Astrocyte (in vitro differentiated cells and primary cell): Measurements from ENCODE around the gene FLT3. TPM values are rescaled to one million over a fixed set of nuclear protein-coding genes. Genes with fewer than 3 reads are reported as not detected.

Source experiments
- DNase-seq: peaks from one replicate; pipeline ENCODE4 v3.0.0-alpha.2; 2010; ENCODE audit warnings: low read depth
- FAIRE-seq: peaks from 2 replicates; lab custom pipeline; 2011; peaks lifted over from hg19 to GRCh38; lab: Jason Lieb, UNC
- H2AFZ ChIP-seq: 2 replicates; pipeline ENCODE4 v1.6.0; 2012; ENCODE audit warnings: low read depth, low read length, inconsistent platforms
- H3K27ac ChIP-seq: 2 replicates; pipeline ENCODE4 v1.5.1; 2011; ENCODE audit warnings: low read depth, low read length, inconsistent platforms
- H3K27me3 ChIP-seq: 2 replicates; pipeline ENCODE4 v1.6.0; 2011; ENCODE audit warnings: low read length, inconsistent platforms; ENCODE audit not compliant: insufficient read depth
- H3K36me3 ChIP-seq: 2 replicates; pipeline ENCODE4 v1.5.1; 2011; ENCODE audit warnings: low read length, inconsistent platforms; ENCODE audit not compliant: insufficient read depth
- H3K4me1 ChIP-seq: 2 replicates; pipeline ENCODE4 v1.5.1; 2011; ENCODE audit warnings: low read length, inconsistent platforms; ENCODE audit not compliant: insufficient read depth
- H3K4me2 ChIP-seq: 2 replicates; pipeline ENCODE4 v1.6.0; 2012; ENCODE audit warnings: low read length, inconsistent platforms
- H3K4me3 ChIP-seq: 2 replicates; pipeline ENCODE4 v1.5.1; 2011; ENCODE audit warnings: low read depth, mild to moderate bottlenecking, low read length, inconsistent platforms; ENCODE audit not compliant: insufficient read depth
- H3K79me2 ChIP-seq: 2 replicates; pipeline ENCODE4 v1.6.0; 2012; ENCODE audit warnings: mild to moderate bottlenecking, low read length, inconsistent platforms; ENCODE audit not compliant: insufficient read depth
- H3K9ac ChIP-seq: 2 replicates; pipeline ENCODE4 v1.6.0; 2012; ENCODE audit warnings: mild to moderate bottlenecking, low read length, inconsistent platforms
- H3K9me3 ChIP-seq: 2 replicates; pipeline ENCODE4 v1.5.1; 2012; ENCODE audit warnings: low read depth, mild to moderate bottlenecking, low read length, inconsistent platforms; ENCODE audit not compliant: insufficient read depth
- H4K20me1 ChIP-seq: 2 replicates; pipeline ENCODE4 v1.6.0; 2012; ENCODE audit warnings: low read length, inconsistent platforms; ENCODE audit not compliant: insufficient read depth
- H3K27ac Mint-ChIP-seq: one replicate; pipeline ENCODE4 v1.8.0; 2021; ENCODE audit warnings: mild to moderate bottlenecking, mixed read lengths; ENCODE audit not compliant: unreplicated experiment
- H3K27me3 Mint-ChIP-seq: one replicate; pipeline ENCODE4 v1.8.0; 2021; ENCODE audit warnings: low read depth, mixed read lengths; ENCODE audit not compliant: unreplicated experiment
- H3K36me3 Mint-ChIP-seq: one replicate; pipeline ENCODE4 v1.8.0; 2021; ENCODE audit warnings: low read depth, mixed read lengths; ENCODE audit not compliant: unreplicated experiment
- H3K4me1 Mint-ChIP-seq: one replicate; pipeline ENCODE4 v1.8.0; 2021; ENCODE audit warnings: low read depth, mixed read lengths; ENCODE audit not compliant: unreplicated experiment
- H3K4me3 Mint-ChIP-seq: one replicate; pipeline ENCODE4 v1.8.0; 2021; ENCODE audit warnings: mild to moderate bottlenecking, moderate library complexity, mixed read lengths; ENCODE audit not compliant: unreplicated experiment
- H3K9me3 Mint-ChIP-seq: one replicate; pipeline ENCODE4 v1.8.0; 2021; ENCODE audit warnings: mild to moderate bottlenecking, mixed read lengths; ENCODE audit not compliant: unreplicated experiment
- CTCF ChIP-seq: IDR thresholded peaks from 2 replicates; pipeline ENCODE4 v1.5.1; 2011; ENCODE audit warnings: low read depth, mild to moderate bottlenecking, inconsistent platforms, low read length, moderate library complexity; ENCODE audit not compliant: insufficient read depth
- EZH2 ChIP-seq: IDR thresholded peaks from 2 replicates; pipeline ENCODE4 v1.6.1; 2012; ENCODE audit warnings: mild to moderate bottlenecking, low read length, inconsistent platforms; ENCODE audit not compliant: insufficient read depth
- total RNA-seq: library from RNA; stranded (reverse); gene quantifications from 2 replicates; pipeline ENCODE4 v1.2.1, GENCODE V29; 2021

Gene FLT3
- total RNA-seq, 1 donor from 2014 or later, result not detected

- no peaks in the 10 kb centered on the region for H3K79me2 ChIP-seq
- DNase-seq (no peak), FAIRE-seq (no peak)
- no peak overlapping the region for H3K4me3 ChIP-seq
- no peak for TF ChIP-seq EZH2
- TF ChIP-seq CTCF, result no peak
- Mint-ChIP-seq H3K36me3 (no peaks in the 10 kb centered on the region), H3K4me1 (no peaks in the 10 kb centered on the region), H3K4me3 (no peak overlapping the region), H3K27me3 (no peaks in the 10 kb centered on the region), H3K27ac (no peak overlapping the region), H3K9me3 (peaks cover 4% of the 10 kb centered on the region)
- H3K27me3 ChIP-seq, result peaks cover 3% of the 10 kb centered on the region
- H3K9me3 ChIP-seq, result no peaks in the 10 kb centered on the region
- no peaks in the 10 kb centered on the region for H3K36me3 ChIP-seq
- H2AFZ ChIP-seq, result no peak overlapping the region
- no peak overlapping the region for H3K27ac ChIP-seq
- no peak overlapping the region for H3K9ac ChIP-seq
- H3K4me1 ChIP-seq, result no peaks in the 10 kb centered on the region
- no peak overlapping the region for H3K4me2 ChIP-seq
- H4K20me1 ChIP-seq, result no peaks in the 10 kb centered on the region
Measured at GRCh38 chr13:28117689-28118377, 17.5 kb upstream of the FLT3 start.

- Histone ChIP-seq H3K4me3 (no peak overlapping the region), H3K9me3 (no peaks in the 10 kb centered on the region), H3K79me2 (no peaks in the 10 kb centered on the region), H3K27ac (no peak overlapping the region), H3K27me3 (peaks cover 3% of the 10 kb centered on the region), H3K9ac (no peak overlapping the region), H3K36me3 (no peaks in the 10 kb centered on the region), H4K20me1 (no peaks in the 10 kb centered on the region), H3K4me1 (no peaks in the 10 kb centered on the region), H3K4me2 (no peak overlapping the region), H2AFZ (no peak overlapping the region)
- DNase-seq (no peak), FAIRE-seq (no peak)
- H3K27me3 Mint-ChIP-seq, result no peaks in the 10 kb centered on the region
- peaks cover 4% of the 10 kb centered on the region for H3K9me3 Mint-ChIP-seq
- no peak overlapping the region for H3K27ac Mint-ChIP-seq
- H3K36me3 Mint-ChIP-seq, result no peaks in the 10 kb centered on the region
- H3K4me1 Mint-ChIP-seq, result no peaks in the 10 kb centered on the region
- no peak for TF ChIP-seq CTCF
- TF ChIP-seq EZH2, result no peak
- H3K4me3 Mint-ChIP-seq, result no peak overlapping the region
Measured at GRCh38 chr13:28116736-28117135, 16.4 kb upstream of the FLT3 start.

GRCh38 chr13:28110414-28110813 lies 10.0 kb upstream of the FLT3 start:
- no peak for DNase-seq
- Histone ChIP-seq H4K20me1 (no peaks in the 10 kb centered on the region), H3K79me2 (no peaks in the 10 kb centered on the region), H3K9ac (no peak overlapping the region), H2AFZ (no peak overlapping the region), H3K36me3 (no peaks in the 10 kb centered on the region), H3K4me3 (no peak overlapping the region), H3K9me3 (no peaks in the 10 kb centered on the region), H3K4me1 (no peaks in the 10 kb centered on the region), H3K4me2 (no peak overlapping the region), H3K27ac (no peak overlapping the region), H3K27me3 (peaks cover 10% of the 10 kb centered on the region)
- no peaks in the 10 kb centered on the region for H3K36me3 Mint-ChIP-seq
- peaks cover 5% of the 10 kb centered on the region for H3K4me1 Mint-ChIP-seq
- no peak overlapping the region for H3K27ac Mint-ChIP-seq
- no peak overlapping the region for H3K4me3 Mint-ChIP-seq
- no peak for TF ChIP-seq EZH2
- no peak for TF ChIP-seq CTCF
- H3K27me3 Mint-ChIP-seq, result peaks cover 3% of the 10 kb centered on the region
- H3K9me3 Mint-ChIP-seq, result no peaks in the 10 kb centered on the region
- FAIRE-seq, result no peak
